Neuron (in vitro differentiated cells): ENCODE results near the gene SIN3A.
"Not testable (repeated sequence)": the region's sequence is repeated elsewhere in the genome, so short reads cannot be mapped to it uniquely, and the experiment has no call there.

Experiments used
- H2AFZ ChIP-seq: one replicate; pipeline ENCODE4 v1.6.1; 2013; ENCODE audit warnings: low read depth, mild to moderate bottlenecking, inconsistent platforms, low read length, moderate library complexity
- H3K27me3 ChIP-seq: one replicate; pipeline ENCODE4 v1.6.1; 2013; ENCODE audit warnings: low read length; ENCODE audit not compliant: insufficient read depth
- H3K36me3 ChIP-seq: one replicate; pipeline ENCODE4 v1.6.1; 2013; ENCODE audit warnings: low read length; ENCODE audit not compliant: insufficient read depth
- H3K4me1 ChIP-seq: one replicate; pipeline ENCODE4 v1.6.1; 2013; ENCODE audit warnings: low read length; ENCODE audit not compliant: insufficient read depth
- H3K4me3 ChIP-seq: 2 replicates; pipeline ENCODE4 v1.5.1; 2013; ENCODE audit warnings: mild to moderate bottlenecking, low read length, moderate library complexity
- H3K9me3 ChIP-seq: one replicate; pipeline ENCODE4 v1.6.1; 2013; ENCODE audit warnings: low read length

SIN3A gene

DNA sequence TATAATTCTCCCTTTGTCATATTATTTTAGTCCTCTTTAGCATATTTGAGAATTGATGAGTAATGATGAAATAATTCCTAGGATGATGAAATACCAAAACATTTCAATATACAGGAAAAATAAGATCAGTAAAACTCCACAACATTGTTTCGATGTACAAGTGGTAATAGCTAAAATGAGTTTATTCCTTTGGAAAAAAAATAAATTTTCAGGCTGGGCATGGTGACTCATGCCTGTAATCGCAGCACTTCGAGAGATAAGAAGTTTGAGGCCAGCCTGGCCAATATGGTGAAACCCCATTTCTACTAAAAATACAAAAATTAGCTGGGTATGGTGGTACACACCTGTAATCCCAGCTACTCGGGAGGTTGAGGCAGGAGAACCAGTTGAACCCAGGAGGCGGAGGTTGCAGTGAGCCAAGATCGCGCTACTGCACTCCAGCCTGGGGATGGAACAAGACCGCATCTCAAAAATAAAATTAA lies 7.5 kb downstream of the SIN3A start:
- not testable (repeated sequence) for H3K9me3 ChIP-seq, H3K27me3 ChIP-seq, H2AFZ ChIP-seq, H3K4me3 ChIP-seq, H3K4me1 ChIP-seq
- peaks cover 27% of the 10 kb centered on the region for H3K36me3 ChIP-seq

DNA sequence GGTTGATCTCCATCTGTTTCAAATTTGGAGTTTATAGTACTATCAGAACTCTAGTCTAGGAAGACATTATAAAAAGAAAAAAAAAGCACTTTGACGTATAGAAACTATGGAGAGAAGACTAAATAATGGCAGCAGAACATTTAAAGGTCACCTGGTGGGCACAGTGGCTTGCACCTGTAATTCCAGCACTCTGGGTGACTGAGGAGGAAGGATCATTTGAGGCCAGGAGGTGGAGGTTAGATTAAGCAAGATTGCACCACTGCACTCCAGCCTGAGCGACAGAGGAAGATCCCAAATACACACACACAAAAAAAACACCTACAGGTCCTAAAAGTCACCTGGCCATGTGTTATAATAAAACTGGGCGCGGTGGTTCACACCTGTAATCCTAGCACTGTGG lies 13.8 kb downstream of the SIN3A start:
- no peaks in the 10 kb centered on the region for H3K27me3 ChIP-seq
- no peaks in the 10 kb centered on the region for H3K4me1 ChIP-seq
- H2AFZ ChIP-seq = no peak overlapping the region
- H3K36me3 ChIP-seq = peaks cover 16% of the 10 kb centered on the region
- H3K9me3 ChIP-seq = peaks cover 1% of the 10 kb centered on the region
- no peak overlapping the region for H3K4me3 ChIP-seq

- Histone ChIP-seq H3K27me3 (no peaks in the 10 kb centered on the region), H2AFZ (no peak overlapping the region), H3K9me3 (peaks cover 1% of the 10 kb centered on the region), H3K36me3 (peaks cover 16% of the 10 kb centered on the region), H3K4me3 (no peak overlapping the region), H3K4me1 (no peaks in the 10 kb centered on the region)
Observed at GRCh38 chr15:75436881-75437280, 14.6 kb downstream of the SIN3A start.

- Histone ChIP-seq H3K9me3 (no peaks in the 10 kb centered on the region), H3K4me1 (no peaks in the 10 kb centered on the region), H3K27me3 (no peaks in the 10 kb centered on the region), H3K4me3 (no peak overlapping the region), H3K36me3 (peaks cover 45% of the 10 kb centered on the region), H2AFZ (no peak overlapping the region)
Observed at GRCh38 chr15:75431682-75432081, 19.8 kb downstream of the SIN3A start.

- H2AFZ ChIP-seq = no peak overlapping the region
- H3K4me1 ChIP-seq = no peaks in the 10 kb centered on the region
- H3K36me3 ChIP-seq = peaks cover 49% of the 10 kb centered on the region
- no peaks in the 10 kb centered on the region for H3K9me3 ChIP-seq
- no peaks in the 10 kb centered on the region for H3K27me3 ChIP-seq
- H3K4me3 ChIP-seq = no peak overlapping the region
Observed at GRCh38 chr15:75431270-75431669, 20.2 kb downstream of the SIN3A start.

DNA sequence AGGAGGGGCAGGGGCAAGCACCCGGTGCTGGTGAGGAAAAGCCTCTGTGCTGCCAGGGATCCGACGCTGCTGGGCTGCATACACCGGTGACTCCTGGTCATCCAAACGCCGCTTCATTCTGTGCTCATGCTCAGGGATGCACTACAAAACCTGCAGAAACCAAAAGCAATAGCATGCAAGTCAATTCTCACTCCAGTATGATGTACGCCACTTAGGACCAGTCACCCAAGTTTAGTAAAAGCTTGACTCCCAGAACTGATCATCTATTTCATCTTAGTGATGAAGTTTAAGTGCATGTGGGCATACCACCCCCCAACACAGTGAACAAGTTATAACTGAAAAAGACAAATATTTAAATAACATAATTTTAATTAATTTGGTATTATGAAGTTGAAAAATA lies 21.2 kb downstream of the SIN3A start:
- Histone ChIP-seq H3K27me3 (no peaks in the 10 kb centered on the region), H2AFZ (no peak overlapping the region), H3K4me1 (no peaks in the 10 kb centered on the region), H3K9me3 (no peaks in the 10 kb centered on the region), H3K36me3 (peaks cover 43% of the 10 kb centered on the region), H3K4me3 (no peak overlapping the region)

- H3K27me3 ChIP-seq = no peaks in the 10 kb centered on the region
- H2AFZ ChIP-seq = no peak overlapping the region
- peaks cover 38% of the 10 kb centered on the region for H3K36me3 ChIP-seq
- no peak overlapping the region for H3K4me3 ChIP-seq
- H3K4me1 ChIP-seq = no peaks in the 10 kb centered on the region
- H3K9me3 ChIP-seq = no peaks in the 10 kb centered on the region
Observed at GRCh38 chr15:75428152-75428551, 23.3 kb downstream of the SIN3A start.

GRCh38 chr15:75425966-75426500 lies 25.5 kb downstream of the SIN3A start:
- Histone ChIP-seq H3K27me3 (no peaks in the 10 kb centered on the region), H2AFZ (no peak overlapping the region), H3K4me3 (no peak overlapping the region), H3K9me3 (no peaks in the 10 kb centered on the region), H3K4me1 (no peaks in the 10 kb centered on the region), H3K36me3 (peaks cover 53% of the 10 kb centered on the region)

DNA sequence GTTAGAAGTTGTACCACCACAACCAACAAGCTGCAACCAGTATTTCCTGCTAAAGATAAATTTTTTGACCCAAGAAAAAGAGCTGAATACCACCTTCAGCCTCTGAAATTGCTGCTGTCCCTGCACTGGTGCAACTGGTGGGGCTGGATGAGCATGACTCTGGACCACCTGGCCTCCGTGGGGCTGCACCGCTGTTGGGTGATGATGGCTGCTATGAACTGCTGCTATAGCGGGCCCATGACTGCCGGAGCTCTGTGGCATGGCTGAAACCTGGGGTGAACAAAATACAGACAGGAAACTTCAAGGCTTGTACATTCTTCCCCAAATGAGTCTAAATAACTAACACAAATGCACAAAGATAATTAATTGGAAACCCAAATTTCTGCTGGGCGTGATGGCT lies 28.9 kb downstream of the SIN3A start:
- no peaks in the 10 kb centered on the region for H3K27me3 ChIP-seq
- H3K9me3 ChIP-seq = no peaks in the 10 kb centered on the region
- no peak overlapping the region for H2AFZ ChIP-seq
- H3K36me3 ChIP-seq = peaks cover 52% of the 10 kb centered on the region
- H3K4me3 ChIP-seq = no peak overlapping the region
- H3K4me1 ChIP-seq = no peaks in the 10 kb centered on the region

GRCh38 chr15:75420698-75421097 lies 30.8 kb downstream of the SIN3A start:
- no peaks in the 10 kb centered on the region for H3K4me1 ChIP-seq
- no peaks in the 10 kb centered on the region for H3K27me3 ChIP-seq
- H3K36me3 ChIP-seq = peaks cover 47% of the 10 kb centered on the region
- no peaks in the 10 kb centered on the region for H3K9me3 ChIP-seq
- no peak overlapping the region for H2AFZ ChIP-seq
- H3K4me3 ChIP-seq = no peak overlapping the region

GRCh38 chr15:75416584-75416983 lies 34.9 kb downstream of the SIN3A start:
- no peak overlapping the region for H3K4me3 ChIP-seq
- H3K36me3 ChIP-seq = peaks cover 58% of the 10 kb centered on the region
- H2AFZ ChIP-seq = no peak overlapping the region

GRCh38 chr15:75410196-75410595 lies 41.3 kb downstream of the SIN3A start:
- Histone ChIP-seq H3K36me3 (peaks cover 80% of the 10 kb centered on the region), H3K9me3 (no peaks in the 10 kb centered on the region), H3K27me3 (no peaks in the 10 kb centered on the region), H3K4me1 (no peaks in the 10 kb centered on the region), H2AFZ (no peak overlapping the region), H3K4me3 (no peak overlapping the region)

More at GRCh38 chr15:75416584-75416983, 34.9 kb downstream of the SIN3A start:
- Histone ChIP-seq H3K4me1 (no peaks in the 10 kb centered on the region), H3K9me3 (no peaks in the 10 kb centered on the region), H3K27me3 (no peaks in the 10 kb centered on the region)

DNA sequence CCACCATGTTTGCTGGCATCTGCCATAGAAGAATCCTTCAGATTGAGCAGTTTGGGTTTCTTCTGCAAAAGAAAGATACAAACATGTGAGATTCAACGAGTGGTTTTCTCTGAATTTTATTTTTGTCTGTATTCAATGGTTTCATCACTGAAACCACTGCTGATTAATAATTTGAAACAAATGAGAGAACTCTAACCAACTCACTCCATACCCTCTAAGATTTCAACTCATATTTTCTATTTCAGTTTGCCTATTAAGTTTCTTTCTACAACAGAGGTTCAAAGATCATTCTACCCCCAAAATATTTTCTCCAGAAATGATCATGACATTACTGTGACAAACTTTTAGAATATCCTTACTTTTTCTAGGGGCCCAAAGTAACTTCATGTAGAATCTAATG lies 44.4 kb downstream of the SIN3A start:
- no peaks in the 10 kb centered on the region for H3K4me1 ChIP-seq
- no peak overlapping the region for H2AFZ ChIP-seq
- H3K9me3 ChIP-seq = no peaks in the 10 kb centered on the region
- H3K27me3 ChIP-seq = no peaks in the 10 kb centered on the region
- no peak overlapping the region for H3K4me3 ChIP-seq
- H3K36me3 ChIP-seq = peaks cover 71% of the 10 kb centered on the region

GRCh38 chr15:75403892-75404291 lies 47.6 kb downstream of the SIN3A start:
- Histone ChIP-seq H3K4me1 (no peaks in the 10 kb centered on the region), H2AFZ (no peak overlapping the region), H3K36me3 (peaks cover 72% of the 10 kb centered on the region), H3K9me3 (no peaks in the 10 kb centered on the region), H3K27me3 (no peaks in the 10 kb centered on the region), H3K4me3 (no peak overlapping the region)
